A673 (cell line): Measurements from ENCODE around the gene MEX3C.

Experiments
- EZH2 ChIP-seq: fragments of 200-600 bp; sonication (generic); IDR thresholded peaks from 2 replicates; pipeline ENCODE4 v1.6.1; 2017; ENCODE audit warnings: borderline replicate concordance, low read depth, mild to moderate bottlenecking, mixed read lengths, antibody characterized with exemption, low read length; ENCODE audit not compliant: poor library complexity, severe bottlenecking
- TF ChIP-seq, protein P1 (sequence below): fragments of 300-800, 200-600 bp; sonication (generic); conservative IDR thresholded peaks from 2 replicates; pipeline ENCODE4 v1.5.1; 2017; ENCODE audit warnings: low read depth, mild to moderate bottlenecking, antibody characterized with exemption, low read length, moderate library complexity, mixed read lengths

GRCh38 chr18:51134721-51135120 lies 62.8 kb downstream of the MEX3C start:
- TF ChIP-seq, protein P1, sequence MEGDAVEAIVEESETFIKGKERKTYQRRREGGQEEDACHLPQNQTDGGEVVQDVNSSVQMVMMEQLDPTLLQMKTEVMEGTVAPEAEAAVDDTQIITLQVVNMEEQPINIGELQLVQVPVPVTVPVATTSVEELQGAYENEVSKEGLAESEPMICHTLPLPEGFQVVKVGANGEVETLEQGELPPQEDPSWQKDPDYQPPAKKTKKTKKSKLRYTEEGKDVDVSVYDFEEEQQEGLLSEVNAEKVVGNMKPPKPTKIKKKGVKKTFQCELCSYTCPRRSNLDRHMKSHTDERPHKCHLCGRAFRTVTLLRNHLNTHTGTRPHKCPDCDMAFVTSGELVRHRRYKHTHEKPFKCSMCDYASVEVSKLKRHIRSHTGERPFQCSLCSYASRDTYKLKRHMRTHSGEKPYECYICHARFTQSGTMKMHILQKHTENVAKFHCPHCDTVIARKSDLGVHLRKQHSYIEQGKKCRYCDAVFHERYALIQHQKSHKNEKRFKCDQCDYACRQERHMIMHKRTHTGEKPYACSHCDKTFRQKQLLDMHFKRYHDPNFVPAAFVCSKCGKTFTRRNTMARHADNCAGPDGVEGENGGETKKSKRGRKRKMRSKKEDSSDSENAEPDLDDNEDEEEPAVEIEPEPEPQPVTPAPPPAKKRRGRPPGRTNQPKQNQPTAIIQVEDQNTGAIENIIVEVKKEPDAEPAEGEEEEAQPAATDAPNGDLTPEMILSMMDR = no peak
- no peak for TF ChIP-seq EZH2
